ENCODE results near the gene CPHXL.

GRCh38 chr16:75667503-75667902, 58.8 kb downstream of the CPHXL start:
- no peak for TF ChIP-seq POLR2AphosphoS5 (IDR thresholded peaks at IDR 0.05; ENCODE audit: low read depth)
- TF ChIP-seq CTCF (IDR thresholded peaks at IDR 0.05; ENCODE audit: insufficient read depth, low read length): no peak
- no peak for TF ChIP-seq REST (IDR thresholded peaks at IDR 0.05; ENCODE audit: insufficient replicate concordance, low read depth)
- TF ChIP-seq GABPA (IDR thresholded peaks at IDR 0.05; ENCODE audit: low read depth): no peak
- no peak for TF ChIP-seq SPI1 (IDR thresholded peaks at IDR 0.05; ENCODE audit: borderline replicate concordance, low read depth)
